Measurements from ENCODE around the gene TBCA. TPM values are rescaled to one million over a fixed set of nuclear protein-coding genes. Genes with fewer than 3 reads are reported as not detected.

Gene TBCA
- total and polyA plus RNA-seq, 2 experiments from 2014 or later = 117 to 814 TPM

- no peaks in the 10 kb centered on the region for H3K36me3 Mint-ChIP-seq (ENCODE audit: low read depth)
- H3K9me3 Mint-ChIP-seq = no peaks in the 10 kb centered on the region
- Histone ChIP-seq H3F3A (replicated peaks; ENCODE audit: low read depth) (no peaks in the 10 kb centered on the region), H2AFZ (no peak overlapping the region), H3K79me2 (replicated peaks; ENCODE audit: insufficient read depth) (peaks cover 100% of the 10 kb centered on the region), H3K4me1 (ENCODE audit: insufficient read depth) (peaks cover 19% of the 10 kb centered on the region), H3K27me3 (ENCODE audit: insufficient read depth) (no peaks in the 10 kb centered on the region), H3K9me2 (ENCODE audit: insufficient read depth) (no peaks in the 10 kb centered on the region), H3K36me3 (ENCODE audit: insufficient read depth) (no peaks in the 10 kb centered on the region), H3K27ac (ENCODE audit: low read depth) (no peak overlapping the region), H4K20me1 (replicated peaks; ENCODE audit: insufficient read depth) (peaks cover 67% of the 10 kb centered on the region), H3K4me3 (no peak overlapping the region), H3K4me2 (no peak overlapping the region)
- H3K27me3 Mint-ChIP-seq (ENCODE audit: insufficient read depth, low read depth, poor library complexity) = no peaks in the 10 kb centered on the region
- TF ChIP-seq, protein P1, sequence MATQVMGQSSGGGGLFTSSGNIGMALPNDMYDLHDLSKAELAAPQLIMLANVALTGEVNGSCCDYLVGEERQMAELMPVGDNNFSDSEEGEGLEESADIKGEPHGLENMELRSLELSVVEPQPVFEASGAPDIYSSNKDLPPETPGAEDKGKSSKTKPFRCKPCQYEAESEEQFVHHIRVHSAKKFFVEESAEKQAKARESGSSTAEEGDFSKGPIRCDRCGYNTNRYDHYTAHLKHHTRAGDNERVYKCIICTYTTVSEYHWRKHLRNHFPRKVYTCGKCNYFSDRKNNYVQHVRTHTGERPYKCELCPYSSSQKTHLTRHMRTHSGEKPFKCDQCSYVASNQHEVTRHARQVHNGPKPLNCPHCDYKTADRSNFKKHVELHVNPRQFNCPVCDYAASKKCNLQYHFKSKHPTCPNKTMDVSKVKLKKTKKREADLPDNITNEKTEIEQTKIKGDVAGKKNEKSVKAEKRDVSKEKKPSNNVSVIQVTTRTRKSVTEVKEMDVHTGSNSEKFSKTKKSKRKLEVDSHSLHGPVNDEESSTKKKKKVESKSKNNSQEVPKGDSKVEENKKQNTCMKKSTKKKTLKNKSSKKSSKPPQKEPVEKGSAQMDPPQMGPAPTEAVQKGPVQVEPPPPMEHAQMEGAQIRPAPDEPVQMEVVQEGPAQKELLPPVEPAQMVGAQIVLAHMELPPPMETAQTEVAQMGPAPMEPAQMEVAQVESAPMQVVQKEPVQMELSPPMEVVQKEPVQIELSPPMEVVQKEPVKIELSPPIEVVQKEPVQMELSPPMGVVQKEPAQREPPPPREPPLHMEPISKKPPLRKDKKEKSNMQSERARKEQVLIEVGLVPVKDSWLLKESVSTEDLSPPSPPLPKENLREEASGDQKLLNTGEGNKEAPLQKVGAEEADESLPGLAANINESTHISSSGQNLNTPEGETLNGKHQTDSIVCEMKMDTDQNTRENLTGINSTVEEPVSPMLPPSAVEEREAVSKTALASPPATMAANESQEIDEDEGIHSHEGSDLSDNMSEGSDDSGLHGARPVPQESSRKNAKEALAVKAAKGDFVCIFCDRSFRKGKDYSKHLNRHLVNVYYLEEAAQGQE (IDR thresholded peaks at IDR 0.05; ENCODE audit: unreplicated experiment) = no peak
- TF ChIP-seq POLR2AphosphoS5 (IDR thresholded peaks at IDR 0.05; ENCODE audit: low read depth) (no peak), STAT1 (IDR thresholded peaks at IDR 0.05; ENCODE audit: unreplicated experiment) (no peak), CREB1 (CRISPR knock-in tag; IDR thresholded peaks at IDR 0.05; ENCODE audit: low read depth) (no peak), JUNB (IDR thresholded peaks at IDR 0.05; ENCODE audit: unreplicated experiment) (no peak), ZNF114 (CRISPR knock-in tag; IDR thresholded peaks at IDR 0.05) (no peak), CTCF (conservative IDR thresholded peaks at IDR 0.05; ENCODE audit: low read depth in 2 of 2) (no peak), EZH2phosphoT487 (IDR thresholded peaks at IDR 0.05; ENCODE audit: unreplicated experiment) (no peak), NANOG (IDR thresholded peaks at IDR 0.05; ENCODE audit: borderline replicate concordance) (no peak), ZNF331 (CRISPR knock-in tag; IDR thresholded peaks at IDR 0.05; ENCODE audit: low read depth) (no peak), EZH2 (IDR thresholded peaks at IDR 0.05; ENCODE audit: low read depth, unreplicated experiment) (no peak)
- TF ChIP-seq, protein P2, sequence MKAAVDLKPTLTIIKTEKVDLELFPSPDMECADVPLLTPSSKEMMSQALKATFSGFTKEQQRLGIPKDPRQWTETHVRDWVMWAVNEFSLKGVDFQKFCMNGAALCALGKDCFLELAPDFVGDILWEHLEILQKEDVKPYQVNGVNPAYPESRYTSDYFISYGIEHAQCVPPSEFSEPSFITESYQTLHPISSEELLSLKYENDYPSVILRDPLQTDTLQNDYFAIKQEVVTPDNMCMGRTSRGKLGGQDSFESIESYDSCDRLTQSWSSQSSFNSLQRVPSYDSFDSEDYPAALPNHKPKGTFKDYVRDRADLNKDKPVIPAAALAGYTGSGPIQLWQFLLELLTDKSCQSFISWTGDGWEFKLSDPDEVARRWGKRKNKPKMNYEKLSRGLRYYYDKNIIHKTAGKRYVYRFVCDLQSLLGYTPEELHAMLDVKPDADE (IDR thresholded peaks at IDR 0.05) = no peak
- TF ChIP-seq, protein P3, sequence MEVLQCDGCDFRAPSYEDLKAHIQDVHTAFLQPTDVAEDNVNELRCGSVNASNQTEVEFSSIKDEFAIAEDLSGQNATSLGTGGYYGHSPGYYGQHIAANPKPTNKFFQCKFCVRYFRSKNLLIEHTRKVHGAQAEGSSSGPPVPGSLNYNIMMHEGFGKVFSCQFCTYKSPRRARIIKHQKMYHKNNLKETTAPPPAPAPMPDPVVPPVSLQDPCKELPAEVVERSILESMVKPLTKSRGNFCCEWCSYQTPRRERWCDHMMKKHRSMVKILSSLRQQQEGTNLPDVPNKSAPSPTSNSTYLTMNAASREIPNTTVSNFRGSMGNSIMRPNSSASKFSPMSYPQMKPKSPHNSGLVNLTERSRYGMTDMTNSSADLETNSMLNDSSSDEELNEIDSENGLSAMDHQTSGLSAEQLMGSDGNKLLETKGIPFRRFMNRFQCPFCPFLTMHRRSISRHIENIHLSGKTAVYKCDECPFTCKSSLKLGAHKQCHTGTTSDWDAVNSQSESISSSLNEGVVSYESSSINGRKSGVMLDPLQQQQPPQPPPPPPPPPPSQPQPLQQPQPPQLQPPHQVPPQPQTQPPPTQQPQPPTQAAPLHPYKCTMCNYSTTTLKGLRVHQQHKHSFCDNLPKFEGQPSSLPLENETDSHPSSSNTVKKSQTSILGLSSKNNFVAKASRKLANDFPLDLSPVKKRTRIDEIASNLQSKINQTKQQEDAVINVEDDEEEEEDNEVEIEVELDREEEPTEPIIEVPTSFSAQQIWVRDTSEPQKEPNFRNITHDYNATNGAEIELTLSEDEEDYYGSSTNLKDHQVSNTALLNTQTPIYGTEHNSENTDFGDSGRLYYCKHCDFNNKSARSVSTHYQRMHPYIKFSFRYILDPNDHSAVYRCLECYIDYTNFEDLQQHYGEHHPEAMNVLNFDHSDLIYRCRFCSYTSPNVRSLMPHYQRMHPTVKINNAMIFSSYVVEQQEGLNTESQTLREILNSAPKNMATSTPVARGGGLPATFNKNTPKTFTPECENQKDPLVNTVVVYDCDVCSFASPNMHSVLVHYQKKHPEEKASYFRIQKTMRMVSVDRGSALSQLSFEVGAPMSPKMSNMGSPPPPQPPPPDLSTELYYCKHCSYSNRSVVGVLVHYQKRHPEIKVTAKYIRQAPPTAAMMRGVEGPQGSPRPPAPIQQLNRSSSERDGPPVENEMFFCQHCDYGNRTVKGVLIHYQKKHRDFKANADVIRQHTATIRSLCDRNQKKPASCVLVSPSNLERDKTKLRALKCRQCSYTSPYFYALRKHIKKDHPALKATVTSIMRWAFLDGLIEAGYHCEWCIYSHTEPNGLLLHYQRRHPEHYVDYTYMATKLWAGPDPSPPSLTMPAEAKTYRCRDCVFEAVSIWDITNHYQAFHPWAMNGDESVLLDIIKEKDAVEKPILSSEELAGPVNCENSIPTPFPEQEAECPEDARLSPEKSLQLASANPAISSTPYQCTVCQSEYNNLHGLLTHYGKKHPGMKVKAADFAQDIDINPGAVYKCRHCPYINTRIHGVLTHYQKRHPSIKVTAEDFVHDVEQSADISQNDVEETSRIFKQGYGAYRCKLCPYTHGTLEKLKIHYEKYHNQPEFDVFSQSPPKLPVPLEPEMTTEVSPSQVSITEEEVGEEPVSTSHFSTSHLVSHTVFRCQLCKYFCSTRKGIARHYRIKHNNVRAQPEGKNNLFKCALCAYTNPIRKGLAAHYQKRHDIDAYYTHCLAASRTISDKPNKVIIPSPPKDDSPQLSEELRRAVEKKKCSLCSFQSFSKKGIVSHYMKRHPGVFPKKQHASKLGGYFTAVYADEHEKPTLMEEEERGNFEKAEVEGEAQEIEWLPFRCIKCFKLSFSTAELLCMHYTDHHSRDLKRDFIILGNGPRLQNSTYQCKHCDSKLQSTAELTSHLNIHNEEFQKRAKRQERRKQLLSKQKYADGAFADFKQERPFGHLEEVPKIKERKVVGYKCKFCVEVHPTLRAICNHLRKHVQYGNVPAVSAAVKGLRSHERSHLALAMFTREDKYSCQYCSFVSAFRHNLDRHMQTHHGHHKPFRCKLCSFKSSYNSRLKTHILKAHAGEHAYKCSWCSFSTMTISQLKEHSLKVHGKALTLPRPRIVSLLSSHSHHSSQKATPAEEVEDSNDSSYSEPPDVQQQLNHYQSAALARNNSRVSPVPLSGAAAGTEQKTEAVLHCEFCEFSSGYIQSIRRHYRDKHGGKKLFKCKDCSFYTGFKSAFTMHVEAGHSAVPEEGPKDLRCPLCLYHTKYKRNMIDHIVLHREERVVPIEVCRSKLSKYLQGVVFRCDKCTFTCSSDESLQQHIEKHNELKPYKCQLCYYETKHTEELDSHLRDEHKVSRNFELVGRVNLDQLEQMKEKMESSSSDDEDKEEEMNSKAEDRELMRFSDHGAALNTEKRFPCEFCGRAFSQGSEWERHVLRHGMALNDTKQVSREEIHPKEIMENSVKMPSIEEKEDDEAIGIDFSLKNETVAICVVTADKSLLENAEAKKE (CRISPR knock-in tag; IDR thresholded peaks at IDR 0.05) = no peak
- peaks cover 19% of the 10 kb centered on the region for H3K4me1 Mint-ChIP-seq
- H3K27ac Mint-ChIP-seq = no peak overlapping the region
- DNase-seq (ENCODE audit: low spot score) (no peak), ATAC-seq (no peak)
- H3K4me3 Mint-ChIP-seq = no peak overlapping the region
Observed at GRCh38 chr5:77743181-77743580, 33.0 kb downstream of the TBCA start.
